Gastroesophageal sphincter (tissue), 3 donors: Measurements from ENCODE around the gene INTS15.

Experiments used
- CTCF ChIP-seq, 4 experiments: fragments of 200-600 bp in 2 of 4; fragments of 450-650 bp in 2 of 4; sonication (generic) in 1 of 4; IDR thresholded peaks; one replicate each; pipeline ENCODE4 v1.5.1; 2017 to 2019; ENCODE audit warnings: antibody characterized with exemption in 4 of 4, mild to moderate bottlenecking in 2 of 4, moderate library complexity in 2 of 4
- POLR2AphosphoS5 ChIP-seq: sonication (generic); formaldehyde crosslinking; IDR thresholded peaks from one replicate; pipeline ENCODE4 v1.6.1; 2017; ENCODE audit warnings: antibody characterized with exemption

- TF ChIP-seq CTCF (IDR thresholded peaks at IDR 0.05), result peak in 2 of 4 experiments; percentile 17 to 42
- TF ChIP-seq POLR2AphosphoS5, result no peak
These were observed 47.9 kb downstream of the INTS15 start for GRCh38 chr7:6637544-6638229.
